ENCODE results near the gene CHRD.

DNA sequence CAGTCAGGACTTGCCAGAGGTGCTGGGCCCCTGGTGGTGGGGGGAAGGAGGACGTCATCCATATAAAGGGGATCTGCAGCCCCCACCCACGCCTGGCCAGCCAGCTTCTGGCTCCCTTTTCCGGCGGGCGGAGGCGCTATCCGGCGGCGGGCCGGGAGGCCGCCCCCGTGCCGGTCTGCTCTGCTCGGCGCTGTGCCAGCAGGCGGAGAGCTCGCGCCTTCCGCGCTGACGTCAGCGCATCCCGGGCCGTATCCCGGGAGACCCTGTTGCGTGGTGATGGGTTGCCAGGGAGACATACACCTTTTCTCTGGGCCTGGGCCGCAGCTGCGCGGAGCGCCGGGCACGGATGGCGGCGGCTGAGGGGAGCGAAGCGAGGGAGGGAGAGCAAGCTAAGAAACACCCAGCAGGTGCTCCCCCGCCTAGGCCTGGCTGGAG lies 41.3 kb upstream of the CHRD start:
- TF ChIP-seq, protein P1, sequence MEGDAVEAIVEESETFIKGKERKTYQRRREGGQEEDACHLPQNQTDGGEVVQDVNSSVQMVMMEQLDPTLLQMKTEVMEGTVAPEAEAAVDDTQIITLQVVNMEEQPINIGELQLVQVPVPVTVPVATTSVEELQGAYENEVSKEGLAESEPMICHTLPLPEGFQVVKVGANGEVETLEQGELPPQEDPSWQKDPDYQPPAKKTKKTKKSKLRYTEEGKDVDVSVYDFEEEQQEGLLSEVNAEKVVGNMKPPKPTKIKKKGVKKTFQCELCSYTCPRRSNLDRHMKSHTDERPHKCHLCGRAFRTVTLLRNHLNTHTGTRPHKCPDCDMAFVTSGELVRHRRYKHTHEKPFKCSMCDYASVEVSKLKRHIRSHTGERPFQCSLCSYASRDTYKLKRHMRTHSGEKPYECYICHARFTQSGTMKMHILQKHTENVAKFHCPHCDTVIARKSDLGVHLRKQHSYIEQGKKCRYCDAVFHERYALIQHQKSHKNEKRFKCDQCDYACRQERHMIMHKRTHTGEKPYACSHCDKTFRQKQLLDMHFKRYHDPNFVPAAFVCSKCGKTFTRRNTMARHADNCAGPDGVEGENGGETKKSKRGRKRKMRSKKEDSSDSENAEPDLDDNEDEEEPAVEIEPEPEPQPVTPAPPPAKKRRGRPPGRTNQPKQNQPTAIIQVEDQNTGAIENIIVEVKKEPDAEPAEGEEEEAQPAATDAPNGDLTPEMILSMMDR (IDR thresholded peaks at IDR 0.05), result no peak
- no peak for TF ChIP-seq POLR2A (IDR thresholded peaks at IDR 0.05)

Measured in lower leg skin (tissue), 3 donors.